ENCODE results near the gene YEATS2.

DNA sequence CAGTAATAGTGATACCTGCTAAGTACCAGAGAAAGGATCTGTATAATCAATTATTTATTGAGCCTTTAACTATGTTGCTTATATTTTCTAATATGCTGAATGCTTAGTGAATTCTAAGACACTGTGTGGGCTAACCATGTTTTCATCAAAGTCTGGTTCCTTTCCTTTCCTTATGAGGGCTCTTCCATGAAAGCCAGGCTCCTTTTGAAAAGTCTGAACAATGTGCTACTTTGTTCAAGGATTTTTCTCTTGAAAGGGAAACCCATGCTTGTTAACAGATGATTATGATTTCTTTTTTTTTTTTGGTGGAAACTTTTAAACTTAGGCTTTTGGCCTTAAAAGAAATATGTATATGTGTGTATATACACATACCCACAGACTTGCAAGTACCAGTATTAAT is 17.0 kb downstream of the YEATS2 start:
- TF ChIP-seq POLR2A (IDR thresholded peaks at IDR 0.05; ENCODE audit: low read depth, low read length) (no peak), POLR2AphosphoS5 (IDR thresholded peaks at IDR 0.05; ENCODE audit: low read depth, low read length) (no peak), POU2F2 (IDR thresholded peaks at IDR 0.05; ENCODE audit: low read depth, low read length) (no peak), TAF1 (IDR thresholded peaks at IDR 0.05; ENCODE audit: low read depth, low read length) (no peak), SPI1 (IDR thresholded peaks at IDR 0.05; ENCODE audit: low read depth, low read length) (no peak)

Data from GM12891 (cell line).